ENCODE results near the gene CRISP2.

The CRISP2 gene

DNA sequence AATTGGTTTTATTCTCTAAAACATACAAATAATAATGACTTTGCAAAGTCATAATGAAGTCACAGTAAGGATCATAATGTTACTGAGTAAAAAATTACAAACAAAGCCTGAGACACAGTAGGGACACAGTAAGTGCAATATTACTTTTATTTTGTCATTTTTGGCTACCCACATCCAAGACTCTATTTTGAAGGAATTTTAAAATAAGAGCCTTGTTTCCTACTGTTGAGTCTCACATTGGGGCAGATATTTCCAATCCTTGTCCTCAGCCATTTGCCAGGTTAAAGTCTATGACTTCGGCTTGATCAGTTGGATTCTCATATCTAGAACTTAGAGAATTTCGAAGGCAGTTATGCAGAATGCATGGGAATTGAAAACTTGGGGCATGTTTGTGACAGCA, 65.9 kb downstream of the CRISP2 start:
- H3K4me3 ChIP-seq (replicated peaks; ENCODE audit: low read depth, low read length), result no peak overlapping the region
- no peak for DNase-seq (ENCODE audit: low read depth)
- TF ChIP-seq, protein P1, sequence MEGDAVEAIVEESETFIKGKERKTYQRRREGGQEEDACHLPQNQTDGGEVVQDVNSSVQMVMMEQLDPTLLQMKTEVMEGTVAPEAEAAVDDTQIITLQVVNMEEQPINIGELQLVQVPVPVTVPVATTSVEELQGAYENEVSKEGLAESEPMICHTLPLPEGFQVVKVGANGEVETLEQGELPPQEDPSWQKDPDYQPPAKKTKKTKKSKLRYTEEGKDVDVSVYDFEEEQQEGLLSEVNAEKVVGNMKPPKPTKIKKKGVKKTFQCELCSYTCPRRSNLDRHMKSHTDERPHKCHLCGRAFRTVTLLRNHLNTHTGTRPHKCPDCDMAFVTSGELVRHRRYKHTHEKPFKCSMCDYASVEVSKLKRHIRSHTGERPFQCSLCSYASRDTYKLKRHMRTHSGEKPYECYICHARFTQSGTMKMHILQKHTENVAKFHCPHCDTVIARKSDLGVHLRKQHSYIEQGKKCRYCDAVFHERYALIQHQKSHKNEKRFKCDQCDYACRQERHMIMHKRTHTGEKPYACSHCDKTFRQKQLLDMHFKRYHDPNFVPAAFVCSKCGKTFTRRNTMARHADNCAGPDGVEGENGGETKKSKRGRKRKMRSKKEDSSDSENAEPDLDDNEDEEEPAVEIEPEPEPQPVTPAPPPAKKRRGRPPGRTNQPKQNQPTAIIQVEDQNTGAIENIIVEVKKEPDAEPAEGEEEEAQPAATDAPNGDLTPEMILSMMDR (IDR thresholded peaks at IDR 0.05; ENCODE audit: low read length, missing control alignments), result no peak

DNA sequence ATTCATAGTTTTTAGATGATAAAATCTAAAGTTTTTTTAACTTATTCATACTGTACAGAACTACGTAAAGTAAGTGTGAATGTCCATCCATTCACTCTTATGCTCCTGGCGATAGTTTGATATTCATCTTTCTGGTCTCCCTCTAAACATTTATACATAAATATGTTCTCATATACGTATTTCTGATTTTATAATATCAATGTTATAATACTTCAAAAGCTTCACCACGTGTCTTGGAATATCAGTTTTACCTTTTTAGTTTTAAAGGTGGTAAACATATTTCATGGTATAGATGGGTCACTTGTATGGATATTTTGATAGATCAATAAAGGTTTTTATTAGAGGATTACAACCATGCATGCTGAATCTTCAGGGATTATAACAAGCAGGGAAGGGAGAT, 66.4 kb downstream of the CRISP2 start:
- TF ChIP-seq, protein P1 (IDR thresholded peaks at IDR 0.05; ENCODE audit: low read length, missing control alignments), result no peak
- DNase-seq (ENCODE audit: low read depth), result no peak
- no peak overlapping the region for H3K4me3 ChIP-seq (replicated peaks; ENCODE audit: low read depth, low read length)

DNA sequence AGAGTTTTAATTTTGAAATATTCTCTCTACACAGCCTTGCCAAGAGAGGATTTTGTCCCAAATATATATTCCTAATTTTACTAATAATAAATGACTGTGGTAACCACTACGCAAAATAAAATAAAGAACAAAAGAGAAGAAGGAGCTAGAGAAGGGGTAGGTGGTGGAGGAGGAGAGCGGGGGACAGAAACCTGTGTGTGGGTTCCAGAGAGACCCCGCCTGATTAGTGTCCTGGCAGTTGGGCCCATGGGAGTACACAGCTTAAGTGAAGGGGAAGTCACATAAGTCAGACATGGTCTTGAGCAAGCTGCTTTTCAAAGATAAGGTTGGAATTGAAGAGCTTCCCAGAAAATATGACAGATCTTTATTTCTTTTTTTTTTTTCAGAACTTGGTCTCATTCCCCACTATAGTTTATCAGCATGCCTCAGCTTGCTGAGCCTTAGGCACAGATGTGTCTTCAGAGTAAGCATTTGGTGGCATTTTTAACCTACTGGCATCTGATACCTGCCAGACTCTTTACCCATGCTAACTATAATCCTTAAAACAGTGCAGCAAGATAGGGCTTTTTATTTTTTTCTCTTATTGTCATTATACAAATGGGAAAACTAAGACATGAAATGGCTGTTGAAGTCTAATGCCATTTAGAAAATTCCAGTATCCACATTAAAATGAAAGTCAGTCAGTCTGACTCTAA, 67.1 kb downstream of the CRISP2 start:
- DNase-seq (ENCODE audit: low read depth), result no peak
- TF ChIP-seq, protein P1 (IDR thresholded peaks at IDR 0.05; ENCODE audit: low read length, missing control alignments), result no peak

DNA sequence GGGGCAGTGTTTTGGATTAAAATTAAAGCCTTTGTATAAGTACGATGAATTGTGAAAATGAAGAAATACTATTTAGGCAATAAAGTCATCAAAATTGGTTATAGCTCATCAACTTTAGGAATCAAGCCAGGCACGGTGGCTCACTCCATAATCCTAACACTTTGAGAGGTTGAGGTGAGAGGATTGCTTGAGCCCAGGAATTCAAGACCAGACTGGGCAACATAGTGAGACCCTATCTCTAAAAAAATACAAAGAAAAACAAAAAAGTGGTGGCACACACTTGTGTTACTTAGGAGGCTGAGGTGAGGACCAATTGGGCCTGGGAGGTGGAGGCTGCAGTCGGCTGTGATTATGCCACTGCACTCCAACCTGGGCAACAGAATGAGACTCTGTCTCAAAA, 68.2 kb downstream of the CRISP2 start:
- TF ChIP-seq, protein P1 (IDR thresholded peaks at IDR 0.05; ENCODE audit: low read length, missing control alignments), result no peak
- DNase-seq (ENCODE audit: low read depth), result no peak
- no peak overlapping the region for H3K4me3 ChIP-seq (replicated peaks; ENCODE audit: low read depth, low read length)

More for the DNA sequence above, 67.1 kb downstream of the CRISP2 start:
- H3K4me3 ChIP-seq (replicated peaks; ENCODE audit: low read depth, low read length), result no peak overlapping the region

Data from fibroblast of pulmonary artery (primary cell).